Mucosa of stomach (tissue), 1 donor: ENCODE measurements around the gene GADD45GIP1.
A peak's percentile ranks its signal among the peaks of the same experiment; 100 is the strongest.

Experiments
- H3K27me3 ChIP-seq: one replicate; pipeline ENCODE4 v1.7.0; 2013; ENCODE audit warnings: mild to moderate bottlenecking, low read length; ENCODE audit not compliant: control insufficient read depth, insufficient read depth
- H3K36me3 ChIP-seq: one replicate; pipeline ENCODE4 v1.7.0; 2013; ENCODE audit warnings: low read length; ENCODE audit not compliant: control insufficient read depth, insufficient read depth
- H3K4me1 ChIP-seq: one replicate; pipeline ENCODE4 v1.7.0; 2013; ENCODE audit warnings: mild to moderate bottlenecking, low read length; ENCODE audit not compliant: control insufficient read depth, insufficient read depth
- H3K4me3 ChIP-seq: one replicate; pipeline ENCODE4 v1.7.0; 2013; ENCODE audit warnings: low read length
- H3K9ac ChIP-seq: one replicate; pipeline ENCODE4 v1.7.0; 2013; ENCODE audit warnings: mild to moderate bottlenecking, low read length, moderate library complexity
- H3K9me3 ChIP-seq: one replicate; pipeline ENCODE4 v1.7.0; 2013; ENCODE audit warnings: mild to moderate bottlenecking, low read length, moderate library complexity; ENCODE audit not compliant: control insufficient read depth
- donor health status: Pancreatic carcinoma.

The GADD45GIP1 gene

GRCh38 chr19:12944104-12944674, 12.8 kb downstream of the GADD45GIP1 start:
- Histone ChIP-seq H3K36me3 (peaks cover 36% of the 10 kb centered on the region), H3K4me3 (no peak overlapping the region), H3K27me3 (no peaks in the 10 kb centered on the region), H3K4me1 (peaks cover 51% of the 10 kb centered on the region), H3K9ac (no peak overlapping the region), H3K9me3 (no peaks in the 10 kb centered on the region)

DNA sequence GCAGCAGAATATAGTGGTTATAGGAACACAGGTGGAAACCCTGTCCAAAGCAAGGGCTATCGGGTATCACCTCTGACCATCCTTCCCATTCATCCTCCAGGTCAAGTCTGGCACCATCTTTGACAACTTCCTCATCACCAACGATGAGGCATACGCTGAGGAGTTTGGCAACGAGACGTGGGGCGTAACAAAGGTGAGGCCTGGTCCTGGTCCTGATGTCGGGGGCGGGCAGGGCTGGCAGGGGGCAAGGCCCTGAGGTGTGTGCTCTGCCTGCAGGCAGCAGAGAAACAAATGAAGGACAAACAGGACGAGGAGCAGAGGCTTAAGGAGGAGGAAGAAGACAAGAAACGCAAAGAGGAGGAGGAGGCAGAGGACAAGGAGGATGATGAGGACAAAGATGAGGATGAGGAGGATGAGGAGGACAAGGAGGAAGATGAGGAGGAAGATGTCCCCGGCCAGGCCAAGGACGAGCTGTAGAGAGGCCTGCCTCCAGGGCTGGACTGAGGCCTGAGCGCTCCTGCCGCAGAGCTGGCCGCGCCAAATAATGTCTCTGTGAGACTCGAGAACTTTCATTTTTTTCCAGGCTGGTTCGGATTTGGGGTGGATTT, 13.5 kb downstream of the GADD45GIP1 start:
- peaks cover 30% of the 10 kb centered on the region for H3K36me3 ChIP-seq
- H3K4me3 ChIP-seq = no peak overlapping the region
- H3K9me3 ChIP-seq = no peaks in the 10 kb centered on the region
- no peaks in the 10 kb centered on the region for H3K27me3 ChIP-seq
- H3K4me1 ChIP-seq = peaks cover 51% of the 10 kb centered on the region
- H3K9ac ChIP-seq = peak overlapping the region; percentile 12

- Histone ChIP-seq H3K4me3 (peak overlapping the region; percentile 98), H3K27me3 (no peaks in the 10 kb centered on the region), H3K9ac (peak overlapping the region; percentile 99), H3K4me1 (peaks cover 39% of the 10 kb centered on the region), H3K36me3 (peaks cover 30% of the 10 kb centered on the region), H3K9me3 (no peaks in the 10 kb centered on the region)
These were observed 16.1 kb downstream of the GADD45GIP1 start for GRCh38 chr19:12940897-12941296.

DNA sequence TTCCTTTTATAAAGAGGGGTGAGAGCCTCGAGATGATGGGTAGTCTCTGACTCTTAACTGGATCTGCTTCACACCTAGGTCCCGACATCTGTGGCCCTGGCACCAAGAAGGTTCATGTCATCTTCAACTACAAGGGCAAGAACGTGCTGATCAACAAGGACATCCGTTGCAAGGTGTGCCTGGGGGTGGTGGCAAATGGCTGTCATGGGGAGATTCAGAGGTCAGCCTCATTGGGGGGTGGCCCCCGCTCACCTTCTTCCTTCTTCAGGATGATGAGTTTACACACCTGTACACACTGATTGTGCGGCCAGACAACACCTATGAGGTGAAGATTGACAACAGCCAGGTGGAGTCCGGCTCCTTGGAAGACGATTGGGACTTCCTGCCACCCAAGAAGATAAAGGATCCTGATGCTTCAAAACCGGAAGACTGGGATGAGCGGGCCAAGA, 17.0 kb downstream of the GADD45GIP1 start:
- H3K4me1 ChIP-seq = peaks cover 39% of the 10 kb centered on the region
- peak overlapping the region; percentile 98 for H3K4me3 ChIP-seq
- H3K36me3 ChIP-seq = peaks cover 30% of the 10 kb centered on the region
- H3K27me3 ChIP-seq = no peaks in the 10 kb centered on the region
- H3K9ac ChIP-seq = peak overlapping the region; percentile 99
- H3K9me3 ChIP-seq = no peaks in the 10 kb centered on the region

GRCh38 chr19:12938779-12939601, 18.0 kb downstream of the GADD45GIP1 start:
- peak overlapping the region; percentile 98 for H3K4me3 ChIP-seq
- peaks cover 30% of the 10 kb centered on the region for H3K36me3 ChIP-seq
- H3K27me3 ChIP-seq = no peaks in the 10 kb centered on the region
- H3K9ac ChIP-seq = peak overlapping the region; percentile 99
- H3K4me1 ChIP-seq = peaks cover 39% of the 10 kb centered on the region
- H3K9me3 ChIP-seq = no peaks in the 10 kb centered on the region

GRCh38 chr19:12937927-12938778, 18.9 kb downstream of the GADD45GIP1 start, which contains the start of gene CALR:
Gene CALR, plus strand, starts transcription at chr19:12938609. Its CDS starts 71 bp downstream, at chr19:12938680.
- no peaks in the 10 kb centered on the region for H3K27me3 ChIP-seq

DNA sequence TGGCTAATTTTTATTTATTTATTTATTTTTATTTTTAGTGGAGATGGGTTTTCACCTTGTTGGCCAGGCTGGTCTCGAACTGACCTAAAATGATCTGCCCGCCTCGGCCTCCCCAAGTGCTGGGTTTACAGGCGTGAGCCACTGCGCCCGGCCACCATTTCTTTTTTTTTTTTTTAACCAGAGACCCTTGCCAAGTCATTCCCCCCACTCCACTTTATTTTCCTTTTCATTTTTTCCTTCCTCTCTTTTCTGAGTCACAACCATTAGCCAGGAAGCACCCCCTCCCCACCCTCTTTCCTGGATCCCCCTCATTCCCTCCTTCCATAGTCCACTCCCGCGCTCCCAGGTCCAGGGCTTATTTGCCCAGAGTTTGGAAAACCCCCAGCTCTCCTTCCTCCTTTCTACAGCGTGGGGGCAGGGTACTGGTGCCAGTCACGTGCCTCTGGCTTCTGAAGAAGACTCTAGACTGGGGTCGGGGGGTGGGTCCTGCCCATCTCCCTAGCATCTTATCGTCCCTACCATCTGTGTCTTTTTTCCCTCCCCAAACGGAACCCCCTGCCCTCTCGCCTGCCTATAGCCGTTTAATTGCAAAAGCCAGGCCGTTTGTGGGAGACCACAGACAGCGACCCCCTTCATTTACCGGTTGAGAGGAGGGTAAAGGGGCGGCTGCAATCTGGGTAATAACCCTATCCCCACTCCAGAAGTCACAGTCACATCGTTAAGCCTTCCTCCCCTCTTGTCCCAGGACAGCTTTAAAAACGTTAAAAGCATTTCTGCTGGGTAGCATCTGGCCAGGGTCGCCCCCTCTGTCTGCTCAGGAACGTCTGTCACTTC, 19.7 kb downstream of the GADD45GIP1 start:
- H3K9me3 ChIP-seq = no peaks in the 10 kb centered on the region
- H3K4me1 ChIP-seq = peaks cover 37% of the 10 kb centered on the region
- H3K4me3 ChIP-seq = peak overlapping the region; percentile 57
- peaks cover 19% of the 10 kb centered on the region for H3K36me3 ChIP-seq
- H3K9ac ChIP-seq = peak overlapping the region; percentile 99
- H3K27me3 ChIP-seq = no peaks in the 10 kb centered on the region

More at GRCh38 chr19:12937927-12938778, 18.9 kb downstream of the GADD45GIP1 start, which contains the start of gene CALR:
- Histone ChIP-seq H3K9ac (peak within 1 kb of the TSS; percentile 99), H3K9me3 (no peaks in the 10 kb centered on the region), H3K4me3 (peak within 1 kb of the TSS; percentile 98), H3K4me1 (peaks cover 33% of the 10 kb centered on the region), H3K36me3 (peaks cover 25% of the 10 kb centered on the region)

DNA sequence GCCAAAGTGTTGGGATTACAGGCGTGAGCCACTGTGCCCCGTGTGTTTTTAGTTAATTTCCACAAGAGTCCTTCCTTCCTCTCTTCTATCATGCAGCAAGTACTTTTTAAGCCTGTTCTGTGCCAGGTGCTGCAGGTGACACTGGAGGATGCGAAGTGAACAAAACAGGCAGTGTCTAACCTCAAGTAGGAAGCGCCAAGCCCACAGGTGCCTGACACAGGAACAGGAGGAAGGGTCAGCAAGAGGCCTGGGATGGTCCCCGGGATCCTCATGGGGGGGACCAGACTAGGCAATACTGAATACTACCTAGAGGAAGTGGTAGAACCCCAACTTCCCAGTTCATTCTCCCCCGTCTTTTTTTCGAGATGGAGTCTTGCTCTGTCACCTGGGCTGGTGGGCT, 20.4 kb downstream of the GADD45GIP1 start:
- Histone ChIP-seq H3K4me1 (peaks cover 35% of the 10 kb centered on the region), H3K9me3 (no peaks in the 10 kb centered on the region), H3K4me3 (no peak overlapping the region), H3K9ac (no peak overlapping the region), H3K36me3 (peaks cover 17% of the 10 kb centered on the region), H3K27me3 (no peaks in the 10 kb centered on the region)

DNA sequence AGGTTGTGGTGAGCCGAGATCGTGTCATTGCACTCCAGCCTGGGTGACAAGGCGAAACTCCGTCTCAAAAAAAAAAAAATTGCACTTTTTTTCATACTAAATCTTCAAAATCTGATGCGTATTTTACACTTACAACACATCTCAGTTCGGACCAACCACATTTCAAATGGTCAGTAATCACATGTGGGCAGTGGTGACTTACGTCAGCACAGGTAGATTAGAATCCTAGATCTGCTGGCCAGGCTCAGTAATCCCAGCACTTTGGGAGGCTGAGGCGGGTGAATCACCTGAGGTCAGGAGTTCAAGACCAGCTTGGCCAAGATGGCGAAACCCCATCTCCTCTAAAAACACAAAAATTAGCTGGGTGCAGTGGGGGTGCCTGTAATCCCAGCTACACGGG, 22.0 kb downstream of the GADD45GIP1 start:
- Histone ChIP-seq H3K4me3 (no peak overlapping the region), H3K9me3 (no peaks in the 10 kb centered on the region), H3K27me3 (no peaks in the 10 kb centered on the region), H3K36me3 (peaks cover 14% of the 10 kb centered on the region), H3K4me1 (peaks cover 22% of the 10 kb centered on the region), H3K9ac (no peak overlapping the region)

GRCh38 chr19:12933287-12934072, 23.5 kb downstream of the GADD45GIP1 start, which contains the start of gene FARSA:
Gene FARSA, minus strand, starts transcription at chr19:12933711. Its CDS starts 15 bp downstream, at chr19:12933696.
- H3K27me3 ChIP-seq = no peaks in the 10 kb centered on the region
- H3K4me3 ChIP-seq = peak within 1 kb of the TSS; percentile 98
- no peaks in the 10 kb centered on the region for H3K9me3 ChIP-seq
- peaks cover 16% of the 10 kb centered on the region for H3K4me1 ChIP-seq
- H3K36me3 ChIP-seq = peaks cover 7% of the 10 kb centered on the region
- peak within 1 kb of the TSS; percentile 79 for H3K9ac ChIP-seq
